Uterus (tissue), 2 donors: ENCODE measurements around the gene PRKG1.

Source experiments
- CTCF ChIP-seq, 4 experiments: fragments of 200-600 bp in 2 of 4; fragments of 450-650 bp in 2 of 4; sonication (generic) in 2 of 4; IDR thresholded peaks; one replicate each; pipeline ENCODE4 v1.5.1; 2016 to 2019; ENCODE audit warnings: antibody characterized with exemption in 4 of 4, mild to moderate bottlenecking in 2 of 4, moderate library complexity in 1 of 4
- POLR2A ChIP-seq, 2 donors: fragments of 450-650 bp; IDR thresholded peaks; one replicate each; pipeline ENCODE4 v1.6.1; 2016; ENCODE audit warnings: antibody characterized with exemption in 2 of 2, mild to moderate bottlenecking in 1 of 2, moderate library complexity in 1 of 2

GRCh38 chr10:52228556-52228955 lies 1154.3 kb downstream of the PRKG1 start:
- TF ChIP-seq CTCF (IDR thresholded peaks at IDR 0.05) (no peak), POLR2A (IDR thresholded peaks at IDR 0.05) (no peak)
